Hepatocyte (in vitro differentiated cells): ENCODE measurements around the gene PKD2L1.

Experiments
- CTCF ChIP-seq: fragments of 200-600 bp; sonication (generic); IDR thresholded peaks from 2 replicates; pipeline ENCODE4 v1.5.1; 2016; ENCODE audit warnings: antibody characterized with exemption, mild to moderate bottlenecking; ENCODE audit not compliant: poor library complexity
- EZH2 ChIP-seq: fragments of 200-600 bp; sonication (generic); IDR thresholded peaks from 2 replicates; pipeline ENCODE4 v1.6.1; 2016; ENCODE audit warnings: antibody characterized with exemption, mild to moderate bottlenecking, borderline replicate concordance

- TF ChIP-seq CTCF = no peak
- TF ChIP-seq EZH2 = no peak
Observed at GRCh38 chr10:100334762-100335161, 4.7 kb upstream of the PKD2L1 start.
